K562 (cell line): Measurements from ENCODE around the gene SYS1. TPM values are rescaled to one million over a fixed set of nuclear protein-coding genes. Genes with fewer than 3 reads are reported as not detected.
A peak's percentile ranks its signal among the peaks of the same experiment; 100 is the strongest.

Source experiments
- BCOR ChIP-seq: fragments of 450-650 bp; IDR thresholded peaks from 2 replicates; pipeline ENCODE4 v1.6.1; 2016
- CBFA2T3 ChIP-seq: fragments of 450-650 bp; IDR thresholded peaks from 2 replicates; pipeline ENCODE4 v1.6.1; 2017
- CREM ChIP-seq: IDR thresholded peaks from 2 replicates; pipeline ENCODE4 v1.6.1; 2014; ENCODE audit warnings: antibody characterized with exemption, low read depth
- DACH1 ChIP-seq: fragments of 450-650 bp; IDR thresholded peaks from 2 replicates; pipeline ENCODE4 v1.6.1; 2018; ENCODE audit not compliant: partially characterized antibody
- JUN ChIP-seq, 2 experiments: sonication (generic) in 1 of 2; formaldehyde crosslinking in 1 of 2; IDR thresholded peaks; 2 replicates each; pipeline versions ENCODE4 v1.6.1 to v1.8.0; 2012 to 2022; ENCODE audit warnings: borderline replicate concordance in 2 of 2, mild to moderate bottlenecking in 2 of 2, improper control_type of control experiment in 1 of 2, low read depth in 1 of 2, low read length in 1 of 2, missing genetic modification reagents in 1 of 2
- L3MBTL2 ChIP-seq: fragments of 450-650 bp; IDR thresholded peaks from 2 replicates; pipeline ENCODE4 v1.6.1; 2016; ENCODE audit warnings: mild to moderate bottlenecking, moderate library complexity
- MECOM ChIP-seq: fragments of 250-450 bp; sonication (Bioruptor Pico); IDR thresholded peaks from 2 replicates; pipeline ENCODE4 v1.8.0; 2022; ENCODE audit warnings: inconsistent platforms
- MTA3 ChIP-seq: fragments of 450-650 bp; formaldehyde crosslinking; IDR thresholded peaks from 2 replicates; pipeline ENCODE4 v1.6.1; 2017; ENCODE audit warnings: mild to moderate bottlenecking, borderline replicate concordance
- MYC ChIP-seq, 2 experiments: fragments of 250-450 bp in 1 of 2; sonication (Bioruptor Pico) in 1 of 2; IDR thresholded peaks; 2 replicates each; pipeline versions ENCODE4 v1.5.1 to v1.6.1; 2012 to 2021; ENCODE audit warnings: low read depth in 2 of 2, borderline replicate concordance in 1 of 2, improper control_type of control experiment in 1 of 2, low read length in 1 of 2, mild to moderate bottlenecking in 1 of 2, moderate library complexity in 1 of 2
- MYNN ChIP-seq, 2 experiments: sonication (generic); formaldehyde crosslinking in 1 of 2; IDR thresholded peaks; 2 replicates each; pipeline versions ENCODE4 v1.5.0 to v1.6.1; 2016 to 2020; ENCODE audit warnings: antibody characterized with exemption in 1 of 2, missing genetic modification reagents in 1 of 2
- NFRKB ChIP-seq: fragments of 450-650 bp; IDR thresholded peaks from 2 replicates; pipeline ENCODE4 v1.6.1; 2016; ENCODE audit warnings: low read depth
- PATZ1 ChIP-seq: fragments of 250-450 bp; sonication (Bioruptor Pico); IDR thresholded peaks from 2 replicates; pipeline ENCODE4 v1.5.0; 2020; ENCODE audit warnings: mild to moderate bottlenecking, borderline replicate concordance
- RCOR1 ChIP-seq, 2 experiments: IDR thresholded peaks; 2 replicates each; pipeline ENCODE4 v1.6.1; 2012; ENCODE audit warnings: low read depth in 2 of 2, low read length in 2 of 2, borderline replicate concordance in 1 of 2, improper control_type of control experiment in 1 of 2
- SP1 ChIP-seq: sonication (generic); formaldehyde crosslinking; IDR thresholded peaks from 2 replicates; pipeline ENCODE4 v1.8.1; 2022; ENCODE audit warnings: mild to moderate bottlenecking, missing genetic modification reagents
- ZFP36 ChIP-seq: fragments of 150-350 bp; IDR thresholded peaks from 2 replicates; pipeline ENCODE4 v1.6.1; 2018; ENCODE audit warnings: low read length, low read depth; ENCODE audit not compliant: partially characterized antibody
- ZKSCAN3 ChIP-seq: fragments of 250-450 bp; sonication (Bioruptor Pico); IDR thresholded peaks from 2 replicates; pipeline ENCODE4 v1.4.0; 2020
- ZNF324 ChIP-seq: fragments of 250-450 bp; sonication (Bioruptor Pico); IDR thresholded peaks from 2 replicates; pipeline ENCODE4 v1.4.0; 2020; ENCODE audit warnings: mild to moderate bottlenecking
- polyA plus RNA-seq, 8 experiments: library from polyadenylated mRNA; depleted of rRNA in 4 of 8; stranded (reverse) in 5 of 8; unstranded in 3 of 8; fragments of >200 nt; fragmentation: Nextera tagmentation in 2 of 8; fragmentation: Illumina TruSeq in 1 of 8; extraction: Ambion mirVana in 2 of 8; extraction: Trizol in 1 of 8; gene quantifications; 2 replicates each; pipeline versions ENCODE4 v1.2.1 to v1.2.3, GENCODE V29; 2011 to 2014; ENCODE audit warnings: inconsistent platforms in 1 of 8, missing spikeins in 1 of 8
- total RNA-seq, 7 experiments: library from RNA; depleted of rRNA in 6 of 7; stranded (reverse); fragments of >200 nt in 6 of 7; fragmentation: Illumina TruSeq in 2 of 7; extraction: Trizol in 2 of 7; gene quantifications; 2 replicates each; pipeline versions ENCODE4 v1.2.1 to v1.2.3, GENCODE V29; 2011 to 2021; ENCODE audit warnings: low replicate concordance in 1 of 7
- TF ChIP-seq, protein P1 (sequence below): fragments of 450-650 bp; formaldehyde crosslinking; IDR thresholded peaks from 2 replicates; pipeline ENCODE4 v1.4.0; 2020; ENCODE audit warnings: mild to moderate bottlenecking
- TF ChIP-seq, protein P2 (sequence below): fragments of 450-650 bp; formaldehyde crosslinking; conservative IDR thresholded peaks from 2 replicates; pipeline ENCODE4 v1.4.0; 2022; ENCODE audit warnings: mild to moderate bottlenecking, missing genetic modification characterization

The SYS1 gene
- total and polyA plus RNA-seq, 9 of the 15 experiments (the other 6 are each of a cell fraction or from before 2014, with no cell fraction given), result 11.1 to 25.2 (median 17.5) TPM

- TF ChIP-seq PATZ1 (no peak), L3MBTL2 (peak; percentile 81; the same call in 1 of the 2 replicates), BCOR (no peak), MYNN (IDR thresholded peaks at IDR 0.05) (0 out of 2 replicates have a peak, but pooled peaks have one; percentile 46), MYNN (CRISPR knock-in tag; IDR thresholded peaks at IDR 0.05) (no peak), JUN (IDR thresholded peaks at IDR 0.05; ENCODE audit: borderline replicate concordance, low read depth, low read length) (0 out of 2 replicates have a peak, but pooled peaks have one; percentile 60), JUN (CRISPR knock-in tag; IDR thresholded peaks at IDR 0.05; ENCODE audit: borderline replicate concordance) (no peak), MTA3 (peak; percentile 38; the same call in 1 of the 2 replicates), MYC (IDR thresholded peaks at IDR 0.05; ENCODE audit: low read depth, low read length) (peak; percentile 78), MYC (CRISPR knock-in tag; IDR thresholded peaks at IDR 0.05; ENCODE audit: borderline replicate concordance, low read depth) (no peak), ZNF324 (CRISPR knock-in tag) (no peak), CREM (peak; percentile 39; the same call in 1 of the 2 replicates), RCOR1 (IDR thresholded peaks at IDR 0.05; ENCODE audit: borderline replicate concordance in 1 of 2, low read depth in 2 of 2, low read length in 2 of 2) (peak in 1 of 2 experiments; percentile 47; a peak in 1 of 4 replicates), MECOM (CRISPR knock-in tag) (0 out of 2 replicates have a peak, but pooled peaks have one; percentile 13), CBFA2T3 (peak; percentile 15; the same call in 1 of the 2 replicates), ZFP36 (peak; percentile 24), SP1 (CRISPR knock-in tag) (no peak), DACH1 (peak; percentile 57), NFRKB (peak; percentile 59; the same call in 1 of the 2 replicates), ZKSCAN3 (CRISPR knock-in tag) (no peak)
- TF ChIP-seq, protein P1, sequence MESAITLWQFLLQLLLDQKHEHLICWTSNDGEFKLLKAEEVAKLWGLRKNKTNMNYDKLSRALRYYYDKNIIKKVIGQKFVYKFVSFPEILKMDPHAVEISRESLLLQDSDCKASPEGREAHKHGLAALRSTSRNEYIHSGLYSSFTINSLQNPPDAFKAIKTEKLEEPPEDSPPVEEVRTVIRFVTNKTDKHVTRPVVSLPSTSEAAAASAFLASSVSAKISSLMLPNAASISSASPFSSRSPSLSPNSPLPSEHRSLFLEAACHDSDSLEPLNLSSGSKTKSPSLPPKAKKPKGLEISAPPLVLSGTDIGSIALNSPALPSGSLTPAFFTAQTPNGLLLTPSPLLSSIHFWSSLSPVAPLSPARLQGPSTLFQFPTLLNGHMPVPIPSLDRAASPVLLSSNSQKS (CRISPR knock-in tag), result peak; percentile 19; the same call in 1 of the 2 replicates
- TF ChIP-seq, protein P2, sequence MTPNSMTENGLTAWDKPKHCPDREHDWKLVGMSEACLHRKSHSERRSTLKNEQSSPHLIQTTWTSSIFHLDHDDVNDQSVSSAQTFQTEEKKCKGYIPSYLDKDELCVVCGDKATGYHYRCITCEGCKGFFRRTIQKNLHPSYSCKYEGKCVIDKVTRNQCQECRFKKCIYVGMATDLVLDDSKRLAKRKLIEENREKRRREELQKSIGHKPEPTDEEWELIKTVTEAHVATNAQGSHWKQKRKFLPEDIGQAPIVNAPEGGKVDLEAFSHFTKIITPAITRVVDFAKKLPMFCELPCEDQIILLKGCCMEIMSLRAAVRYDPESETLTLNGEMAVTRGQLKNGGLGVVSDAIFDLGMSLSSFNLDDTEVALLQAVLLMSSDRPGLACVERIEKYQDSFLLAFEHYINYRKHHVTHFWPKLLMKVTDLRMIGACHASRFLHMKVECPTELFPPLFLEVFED (CRISPR knock-in tag), result 0 out of 2 replicates have a peak, but pooled peaks have one; percentile 63
Observed at GRCh38 chr20:45373353-45374100, 10.6 kb downstream of the SYS1 start (continued).
